ENCODE measurements around the gene NCK1. TPM values are rescaled to one million over a fixed set of nuclear protein-coding genes. Genes with fewer than 3 reads are reported as not detected.
A peak's percentile ranks its signal among the peaks of the same experiment; 100 is the strongest.

NCK1 gene
- total RNA-seq, 1 experiment from 2014 or later: 59.4 TPM

DNA sequence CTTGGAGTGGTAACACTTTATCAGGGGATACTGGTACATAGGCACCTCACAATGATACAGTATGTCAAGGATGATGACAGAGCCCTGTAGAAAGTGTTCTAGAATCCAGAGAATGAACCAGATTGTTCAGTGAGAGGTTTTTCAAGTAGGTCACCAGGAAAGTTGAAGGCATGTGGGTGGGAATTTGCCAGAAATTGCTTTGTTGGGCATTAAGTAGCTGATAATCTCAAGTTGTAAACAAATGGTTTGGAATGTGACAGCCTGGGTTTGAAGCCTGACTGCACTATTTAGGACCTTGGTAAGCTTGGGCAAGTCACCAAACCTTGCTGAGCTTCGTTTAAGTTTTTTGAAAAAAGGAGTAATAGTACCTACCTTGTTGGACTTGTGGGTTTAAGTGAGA lies 30.5 kb upstream of the NCK1 start:
- Mint-ChIP-seq H3K4me1 (ENCODE audit: insufficient read depth, unreplicated experiment) (peaks cover 18% of the 10 kb centered on the region), H3K9me3 (ENCODE audit: unreplicated experiment) (no peaks in the 10 kb centered on the region), H3K27me3 (ENCODE audit: insufficient read depth, unreplicated experiment) (no peaks in the 10 kb centered on the region), H3K36me3 (ENCODE audit: insufficient read depth, unreplicated experiment) (peaks cover 16% of the 10 kb centered on the region), H3K27ac (ENCODE audit: low read depth, unreplicated experiment) (no peak overlapping the region), H3K4me3 (ENCODE audit: unreplicated experiment) (no peak overlapping the region)
- BruUV-seq (replicated peaks): no TSS peak
- TF ChIP-seq, protein P1, sequence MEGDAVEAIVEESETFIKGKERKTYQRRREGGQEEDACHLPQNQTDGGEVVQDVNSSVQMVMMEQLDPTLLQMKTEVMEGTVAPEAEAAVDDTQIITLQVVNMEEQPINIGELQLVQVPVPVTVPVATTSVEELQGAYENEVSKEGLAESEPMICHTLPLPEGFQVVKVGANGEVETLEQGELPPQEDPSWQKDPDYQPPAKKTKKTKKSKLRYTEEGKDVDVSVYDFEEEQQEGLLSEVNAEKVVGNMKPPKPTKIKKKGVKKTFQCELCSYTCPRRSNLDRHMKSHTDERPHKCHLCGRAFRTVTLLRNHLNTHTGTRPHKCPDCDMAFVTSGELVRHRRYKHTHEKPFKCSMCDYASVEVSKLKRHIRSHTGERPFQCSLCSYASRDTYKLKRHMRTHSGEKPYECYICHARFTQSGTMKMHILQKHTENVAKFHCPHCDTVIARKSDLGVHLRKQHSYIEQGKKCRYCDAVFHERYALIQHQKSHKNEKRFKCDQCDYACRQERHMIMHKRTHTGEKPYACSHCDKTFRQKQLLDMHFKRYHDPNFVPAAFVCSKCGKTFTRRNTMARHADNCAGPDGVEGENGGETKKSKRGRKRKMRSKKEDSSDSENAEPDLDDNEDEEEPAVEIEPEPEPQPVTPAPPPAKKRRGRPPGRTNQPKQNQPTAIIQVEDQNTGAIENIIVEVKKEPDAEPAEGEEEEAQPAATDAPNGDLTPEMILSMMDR (IDR thresholded peaks at IDR 0.05; ENCODE audit: unreplicated experiment): no peak
- CTCF ChIA-PET: interaction anchor here (0.6 to 1.0 kb wide), 3 partner anchors 13 to 635 kb away, joined by 3 to 6 read pairs (median 5); no protein-coding TSS in a partner anchor
- intact Hi-C loops (cut with micrococcal nuclease): no loop called here
- POLR2A ChIA-PET: interaction anchor here (0.6 to 1.7 kb wide), 2 partner anchors 9 to 581 kb away, joined by 3 to 4 read pairs; partner anchors contain the start of gene PCCB
- no peak for DNase-seq (ENCODE audit: unreplicated experiment)

DNA sequence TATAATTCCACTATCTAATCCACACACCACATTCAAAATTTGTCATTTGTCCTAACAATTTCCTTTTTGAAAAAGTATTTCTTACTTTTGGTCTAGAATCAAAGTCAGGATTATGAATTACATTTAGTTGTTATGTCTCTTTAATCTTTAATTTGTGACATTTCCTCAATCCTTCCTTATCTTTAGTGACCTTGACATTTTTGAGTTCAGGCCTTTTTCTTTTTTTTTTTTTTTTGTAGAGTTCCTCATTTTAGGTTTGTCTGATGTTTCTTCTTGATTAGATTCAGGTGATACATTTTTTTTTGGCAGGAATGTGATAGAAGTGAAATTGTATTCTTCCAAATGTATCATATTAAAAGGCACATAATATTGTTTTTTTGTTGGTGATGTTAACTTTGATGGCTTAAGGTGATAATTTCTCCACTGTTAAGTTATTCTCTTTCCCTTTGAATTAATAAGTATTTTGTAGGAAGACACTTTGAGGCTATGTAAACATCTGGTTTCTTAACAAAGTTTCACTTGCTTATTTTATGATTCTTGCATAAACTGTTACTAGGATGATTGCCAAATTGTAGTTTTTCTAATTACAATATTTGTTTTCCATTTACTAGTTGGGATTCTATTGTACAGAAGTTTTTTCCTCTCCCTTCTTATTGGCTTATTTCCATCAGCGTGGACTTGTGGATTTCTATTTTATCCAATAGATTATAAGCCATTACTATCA lies 26.8 kb upstream of the NCK1 start:
- no TSS peak for BruUV-seq (replicated peaks)

DNA sequence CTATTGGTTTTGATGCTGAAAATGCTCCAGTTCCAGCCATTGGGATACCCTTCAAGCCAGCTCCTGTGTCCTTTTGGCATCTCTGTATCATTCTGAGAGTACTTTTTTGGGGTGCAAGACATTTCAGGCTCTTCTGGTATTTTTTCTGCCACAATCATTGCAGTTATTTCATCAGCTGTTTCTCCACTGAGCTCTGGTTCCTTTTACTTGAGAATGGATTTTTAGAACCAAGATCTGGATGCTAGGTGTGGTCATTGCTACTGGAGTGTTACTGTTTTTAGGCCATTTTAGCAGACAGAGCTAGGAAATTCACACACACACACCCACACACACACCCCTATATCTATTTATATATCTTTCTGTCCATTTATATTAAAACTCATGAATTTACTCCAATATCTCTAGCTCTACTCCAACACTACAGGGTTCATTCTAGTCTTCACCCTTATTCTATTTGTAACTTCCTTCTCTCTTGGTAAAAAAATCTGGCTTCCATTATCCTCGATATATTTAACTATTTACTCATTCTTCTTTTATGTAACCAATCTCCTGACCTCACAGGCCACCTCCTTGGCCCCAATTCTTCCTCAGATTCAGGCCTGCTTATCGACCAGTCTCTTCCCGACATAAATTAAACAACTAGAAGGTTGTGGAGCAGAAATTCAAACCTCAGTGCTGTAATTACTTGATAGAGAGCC lies 26.0 kb upstream of the NCK1 start:
- peak overlapping the region; percentile 49 for H3K27ac Mint-ChIP-seq (ENCODE audit: low read depth, unreplicated experiment)
- TF ChIP-seq, protein P1 (IDR thresholded peaks at IDR 0.05; ENCODE audit: unreplicated experiment): no peak
- peaks cover 38% of the 10 kb centered on the region for H3K4me1 Mint-ChIP-seq (ENCODE audit: insufficient read depth, unreplicated experiment)
- DNase-seq (ENCODE audit: unreplicated experiment): no peak
- POLR2A ChIA-PET: interaction anchor here (0.6 to 0.9 kb wide), 3 partner anchors 17 to 45 kb away, joined by 3 to 4 read pairs (median 3); partner anchors contain the start of genes NCK1 and SLC35G2
- intact Hi-C loops (cut with micrococcal nuclease): no loop called here
- CTCF ChIA-PET: interaction anchor here (1.4 kb wide), 1 partner anchor 178 kb away, joined by 3 read pairs; no protein-coding TSS in a partner anchor
- no peaks in the 10 kb centered on the region for H3K9me3 Mint-ChIP-seq (ENCODE audit: unreplicated experiment)
- no peak overlapping the region for H3K4me3 Mint-ChIP-seq (ENCODE audit: unreplicated experiment)
- no peaks in the 10 kb centered on the region for H3K27me3 Mint-ChIP-seq (ENCODE audit: insufficient read depth, unreplicated experiment)
- H3K36me3 Mint-ChIP-seq (ENCODE audit: insufficient read depth, unreplicated experiment): no peaks in the 10 kb centered on the region
- BruUV-seq (replicated peaks): no TSS peak

More for the DNA sequence above, 26.8 kb upstream of the NCK1 start:
- TF ChIP-seq, protein P1 (IDR thresholded peaks at IDR 0.05; ENCODE audit: unreplicated experiment): no peak
- ChIA-PET CTCF (interaction anchor here (1.4 kb wide), 1 partner anchor 178 kb away, joined by 3 read pairs; no protein-coding TSS in a partner anchor), POLR2A (interaction anchor here (0.9 kb wide), 2 partner anchors 17 to 27 kb away, joined by 3 to 4 read pairs; partner anchors contain the start of genes NCK1 and SLC35G2)
- intact Hi-C loops (cut with micrococcal nuclease): no loop called here
- no peaks in the 10 kb centered on the region for H3K36me3 Mint-ChIP-seq (ENCODE audit: insufficient read depth, unreplicated experiment)
- H3K4me1 Mint-ChIP-seq (ENCODE audit: insufficient read depth, unreplicated experiment): peaks cover 38% of the 10 kb centered on the region
- no peak overlapping the region for H3K4me3 Mint-ChIP-seq (ENCODE audit: unreplicated experiment)
- no peak overlapping the region for H3K27ac Mint-ChIP-seq (ENCODE audit: low read depth, unreplicated experiment)
- no peaks in the 10 kb centered on the region for H3K9me3 Mint-ChIP-seq (ENCODE audit: unreplicated experiment)
- H3K27me3 Mint-ChIP-seq (ENCODE audit: insufficient read depth, unreplicated experiment): no peaks in the 10 kb centered on the region
- DNase-seq (ENCODE audit: unreplicated experiment): no peak
